Uterus (tissue), 2 donors: ENCODE data around the gene CDRT15.

Experiments used
- POLR2A ChIP-seq, 2 donors: fragments of 450-650 bp; IDR thresholded peaks; one replicate each; pipeline ENCODE4 v1.6.1; 2016; ENCODE audit warnings: antibody characterized with exemption in 2 of 2, mild to moderate bottlenecking in 1 of 2, moderate library complexity in 1 of 2
- TF ChIP-seq, protein P1 (sequence below), 4 experiments: fragments of 200-600 bp in 2 of 4; fragments of 450-650 bp in 2 of 4; sonication (generic) in 2 of 4; IDR thresholded peaks; one replicate each; pipeline ENCODE4 v1.5.1; 2016 to 2019; ENCODE audit warnings: antibody characterized with exemption in 4 of 4, mild to moderate bottlenecking in 2 of 4, moderate library complexity in 1 of 4

DNA sequence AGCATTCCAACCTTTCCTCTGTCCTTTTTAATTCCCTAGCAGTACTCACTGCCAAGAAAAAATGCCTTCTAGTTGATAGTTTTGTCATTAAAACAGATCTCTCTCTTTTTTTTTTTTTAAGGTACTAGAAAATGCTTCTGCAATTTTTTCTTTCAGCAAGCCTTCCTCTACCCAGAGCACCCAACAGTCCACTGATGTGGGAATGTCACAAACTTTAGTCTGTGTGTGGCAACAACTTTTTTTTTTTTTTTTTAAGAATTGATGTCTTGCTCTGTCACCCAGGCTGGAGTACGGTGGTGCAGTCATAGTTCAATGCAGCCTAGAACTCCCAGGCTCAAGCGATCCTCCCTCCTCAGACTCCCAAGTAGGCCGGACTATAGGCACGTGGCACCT, 34.7 kb downstream of the CDRT15 start:
- TF ChIP-seq, protein P1, sequence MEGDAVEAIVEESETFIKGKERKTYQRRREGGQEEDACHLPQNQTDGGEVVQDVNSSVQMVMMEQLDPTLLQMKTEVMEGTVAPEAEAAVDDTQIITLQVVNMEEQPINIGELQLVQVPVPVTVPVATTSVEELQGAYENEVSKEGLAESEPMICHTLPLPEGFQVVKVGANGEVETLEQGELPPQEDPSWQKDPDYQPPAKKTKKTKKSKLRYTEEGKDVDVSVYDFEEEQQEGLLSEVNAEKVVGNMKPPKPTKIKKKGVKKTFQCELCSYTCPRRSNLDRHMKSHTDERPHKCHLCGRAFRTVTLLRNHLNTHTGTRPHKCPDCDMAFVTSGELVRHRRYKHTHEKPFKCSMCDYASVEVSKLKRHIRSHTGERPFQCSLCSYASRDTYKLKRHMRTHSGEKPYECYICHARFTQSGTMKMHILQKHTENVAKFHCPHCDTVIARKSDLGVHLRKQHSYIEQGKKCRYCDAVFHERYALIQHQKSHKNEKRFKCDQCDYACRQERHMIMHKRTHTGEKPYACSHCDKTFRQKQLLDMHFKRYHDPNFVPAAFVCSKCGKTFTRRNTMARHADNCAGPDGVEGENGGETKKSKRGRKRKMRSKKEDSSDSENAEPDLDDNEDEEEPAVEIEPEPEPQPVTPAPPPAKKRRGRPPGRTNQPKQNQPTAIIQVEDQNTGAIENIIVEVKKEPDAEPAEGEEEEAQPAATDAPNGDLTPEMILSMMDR (IDR thresholded peaks at IDR 0.05), result no peak
- no peak for TF ChIP-seq POLR2A (IDR thresholded peaks at IDR 0.05)
